H1 (cell line): ENCODE measurements around the gene ASPDH. TPM values are rescaled to one million over a fixed set of nuclear protein-coding genes. Genes with fewer than 3 reads are reported as not detected.

Experiments used
- ASH2L ChIP-seq: fragments of 200-600, 300-600 bp; sonication (generic); IDR thresholded peaks from one replicate; pipeline ENCODE4 v1.7.1; 2017; ENCODE audit warnings: low read length
- CEBPB ChIP-seq: IDR thresholded peaks from 2 replicates; pipeline ENCODE4 v1.6.1; 2012; ENCODE audit warnings: low read depth, low read length
- CHD2 ChIP-seq: IDR thresholded peaks from 2 replicates; pipeline ENCODE4 v1.6.1; 2012; ENCODE audit warnings: low read length, improper control_type of control experiment
- CREB1 ChIP-seq: IDR thresholded peaks from 2 replicates; pipeline ENCODE4 v1.6.1; 2012; ENCODE audit warnings: inconsistent platforms
- HDAC6 ChIP-seq: IDR thresholded peaks from one replicate; pipeline ENCODE4 v1.7.1; 2012; ENCODE audit warnings: low read depth, mild to moderate bottlenecking, inconsistent platforms, low read length, moderate library complexity
- JUND ChIP-seq: IDR thresholded peaks from 2 replicates; pipeline ENCODE4 v1.6.1; 2011; ENCODE audit warnings: mild to moderate bottlenecking, improper control_type of control experiment, low read length
- KDM1A ChIP-seq: fragments of 200-600, 300-600 bp; sonication (generic); IDR thresholded peaks from 2 replicates; pipeline ENCODE4 v1.7.1; 2016; ENCODE audit warnings: mild to moderate bottlenecking, low read length, borderline replicate concordance
- KDM4A ChIP-seq: IDR thresholded peaks from one replicate; pipeline ENCODE4 v1.7.1; 2012; ENCODE audit warnings: low read depth, mild to moderate bottlenecking, moderate library complexity, low read length, inconsistent platforms; ENCODE audit not compliant: severe bottlenecking
- SAP30 ChIP-seq: fragments of 300-600 bp; sonication (generic); IDR thresholded peaks from 2 replicates; pipeline ENCODE4 v1.7.1; 2012; ENCODE audit warnings: low read length, moderate library complexity, mild to moderate bottlenecking, inconsistent platforms; ENCODE audit not compliant: insufficient read depth, insufficient replicate concordance
- SRF ChIP-seq: IDR thresholded peaks from 2 replicates; pipeline ENCODE4 v1.6.1; 2011; ENCODE audit warnings: mild to moderate bottlenecking, low read depth, low read length, moderate library complexity
- polyA plus RNA-seq, 7 experiments: library from polyadenylated mRNA; depleted of rRNA in 3 of 7; stranded (reverse) in 5 of 7; unstranded in 2 of 7; fragments of >200 nt in 5 of 7; fragments of 200-250 nt in 2 of 7; gene quantifications; 1 replicate in 5 of 7; 2 replicates in 1 of 7; 4 replicates in 1 of 7; pipeline versions ENCODE4 v1.2.1 to v1.2.3, GENCODE V29; 2011 to 2013; ENCODE audit warnings: missing spikeins in 2 of 7, mixed read lengths in 2 of 7
- total RNA-seq: library from RNA; stranded (reverse); fragmentation: NEBNext Ultra II Directional; extraction: Animal tissue kit (Norgen Biotek cat#: 25700); gene quantifications from 2 replicates; pipeline ENCODE4 v1.2.1, GENCODE V29; 2021
- TF ChIP-seq, protein P1 (sequence below): fragments of 300-600 bp; sonication (generic); IDR thresholded peaks from 2 replicates; pipeline ENCODE4 v1.7.1; 2012; ENCODE audit warnings: low read length, moderate library complexity, mild to moderate bottlenecking, inconsistent platforms; ENCODE audit not compliant: insufficient replicate concordance

The ASPDH gene
- total and polyA plus RNA-seq, 2 of the 8 experiments (the other 6 are each of a cell fraction or from before 2014, with no cell fraction given): not detected

- TF ChIP-seq, protein P1, sequence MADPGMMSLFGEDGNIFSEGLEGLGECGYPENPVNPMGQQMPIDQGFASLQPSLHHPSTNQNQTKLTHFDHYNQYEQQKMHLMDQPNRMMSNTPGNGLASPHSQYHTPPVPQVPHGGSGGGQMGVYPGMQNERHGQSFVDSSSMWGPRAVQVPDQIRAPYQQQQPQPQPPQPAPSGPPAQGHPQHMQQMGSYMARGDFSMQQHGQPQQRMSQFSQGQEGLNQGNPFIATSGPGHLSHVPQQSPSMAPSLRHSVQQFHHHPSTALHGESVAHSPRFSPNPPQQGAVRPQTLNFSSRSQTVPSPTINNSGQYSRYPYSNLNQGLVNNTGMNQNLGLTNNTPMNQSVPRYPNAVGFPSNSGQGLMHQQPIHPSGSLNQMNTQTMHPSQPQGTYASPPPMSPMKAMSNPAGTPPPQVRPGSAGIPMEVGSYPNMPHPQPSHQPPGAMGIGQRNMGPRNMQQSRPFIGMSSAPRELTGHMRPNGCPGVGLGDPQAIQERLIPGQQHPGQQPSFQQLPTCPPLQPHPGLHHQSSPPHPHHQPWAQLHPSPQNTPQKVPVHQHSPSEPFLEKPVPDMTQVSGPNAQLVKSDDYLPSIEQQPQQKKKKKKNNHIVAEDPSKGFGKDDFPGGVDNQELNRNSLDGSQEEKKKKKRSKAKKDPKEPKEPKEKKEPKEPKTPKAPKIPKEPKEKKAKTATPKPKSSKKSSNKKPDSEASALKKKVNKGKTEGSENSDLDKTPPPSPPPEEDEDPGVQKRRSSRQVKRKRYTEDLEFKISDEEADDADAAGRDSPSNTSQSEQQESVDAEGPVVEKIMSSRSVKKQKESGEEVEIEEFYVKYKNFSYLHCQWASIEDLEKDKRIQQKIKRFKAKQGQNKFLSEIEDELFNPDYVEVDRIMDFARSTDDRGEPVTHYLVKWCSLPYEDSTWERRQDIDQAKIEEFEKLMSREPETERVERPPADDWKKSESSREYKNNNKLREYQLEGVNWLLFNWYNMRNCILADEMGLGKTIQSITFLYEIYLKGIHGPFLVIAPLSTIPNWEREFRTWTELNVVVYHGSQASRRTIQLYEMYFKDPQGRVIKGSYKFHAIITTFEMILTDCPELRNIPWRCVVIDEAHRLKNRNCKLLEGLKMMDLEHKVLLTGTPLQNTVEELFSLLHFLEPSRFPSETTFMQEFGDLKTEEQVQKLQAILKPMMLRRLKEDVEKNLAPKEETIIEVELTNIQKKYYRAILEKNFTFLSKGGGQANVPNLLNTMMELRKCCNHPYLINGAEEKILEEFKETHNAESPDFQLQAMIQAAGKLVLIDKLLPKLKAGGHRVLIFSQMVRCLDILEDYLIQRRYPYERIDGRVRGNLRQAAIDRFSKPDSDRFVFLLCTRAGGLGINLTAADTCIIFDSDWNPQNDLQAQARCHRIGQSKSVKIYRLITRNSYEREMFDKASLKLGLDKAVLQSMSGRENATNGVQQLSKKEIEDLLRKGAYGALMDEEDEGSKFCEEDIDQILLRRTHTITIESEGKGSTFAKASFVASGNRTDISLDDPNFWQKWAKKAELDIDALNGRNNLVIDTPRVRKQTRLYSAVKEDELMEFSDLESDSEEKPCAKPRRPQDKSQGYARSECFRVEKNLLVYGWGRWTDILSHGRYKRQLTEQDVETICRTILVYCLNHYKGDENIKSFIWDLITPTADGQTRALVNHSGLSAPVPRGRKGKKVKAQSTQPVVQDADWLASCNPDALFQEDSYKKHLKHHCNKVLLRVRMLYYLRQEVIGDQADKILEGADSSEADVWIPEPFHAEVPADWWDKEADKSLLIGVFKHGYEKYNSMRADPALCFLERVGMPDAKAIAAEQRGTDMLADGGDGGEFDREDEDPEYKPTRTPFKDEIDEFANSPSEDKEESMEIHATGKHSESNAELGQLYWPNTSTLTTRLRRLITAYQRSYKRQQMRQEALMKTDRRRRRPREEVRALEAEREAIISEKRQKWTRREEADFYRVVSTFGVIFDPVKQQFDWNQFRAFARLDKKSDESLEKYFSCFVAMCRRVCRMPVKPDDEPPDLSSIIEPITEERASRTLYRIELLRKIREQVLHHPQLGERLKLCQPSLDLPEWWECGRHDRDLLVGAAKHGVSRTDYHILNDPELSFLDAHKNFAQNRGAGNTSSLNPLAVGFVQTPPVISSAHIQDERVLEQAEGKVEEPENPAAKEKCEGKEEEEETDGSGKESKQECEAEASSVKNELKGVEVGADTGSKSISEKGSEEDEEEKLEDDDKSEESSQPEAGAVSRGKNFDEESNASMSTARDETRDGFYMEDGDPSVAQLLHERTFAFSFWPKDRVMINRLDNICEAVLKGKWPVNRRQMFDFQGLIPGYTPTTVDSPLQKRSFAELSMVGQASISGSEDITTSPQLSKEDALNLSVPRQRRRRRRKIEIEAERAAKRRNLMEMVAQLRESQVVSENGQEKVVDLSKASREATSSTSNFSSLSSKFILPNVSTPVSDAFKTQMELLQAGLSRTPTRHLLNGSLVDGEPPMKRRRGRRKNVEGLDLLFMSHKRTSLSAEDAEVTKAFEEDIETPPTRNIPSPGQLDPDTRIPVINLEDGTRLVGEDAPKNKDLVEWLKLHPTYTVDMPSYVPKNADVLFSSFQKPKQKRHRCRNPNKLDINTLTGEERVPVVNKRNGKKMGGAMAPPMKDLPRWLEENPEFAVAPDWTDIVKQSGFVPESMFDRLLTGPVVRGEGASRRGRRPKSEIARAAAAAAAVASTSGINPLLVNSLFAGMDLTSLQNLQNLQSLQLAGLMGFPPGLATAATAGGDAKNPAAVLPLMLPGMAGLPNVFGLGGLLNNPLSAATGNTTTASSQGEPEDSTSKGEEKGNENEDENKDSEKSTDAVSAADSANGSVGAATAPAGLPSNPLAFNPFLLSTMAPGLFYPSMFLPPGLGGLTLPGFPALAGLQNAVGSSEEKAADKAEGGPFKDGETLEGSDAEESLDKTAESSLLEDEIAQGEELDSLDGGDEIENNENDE: no peak
- no peak for TF ChIP-seq HDAC6
- no peak for TF ChIP-seq SRF
- TF ChIP-seq JUND: peak; percentile 80; the same call in 1 of the 2 replicates
- no peak for TF ChIP-seq KDM1A
- TF ChIP-seq CEBPB: 0 out of 2 replicates have a peak, but pooled peaks have one; percentile 20
- TF ChIP-seq KDM4A: peak; percentile 34
- no peak for TF ChIP-seq SAP30
- peak; percentile 99 for TF ChIP-seq CHD2
- peak; percentile 41 for TF ChIP-seq ASH2L
- peak; percentile 100 for TF ChIP-seq CREB1
These were observed 2.5 kb downstream of the ASPDH start, which contains the start of gene JOSD2 (continued) for GRCh38 chr19:50511069-50511822.
